IPS-20b (cell line): Measurements from ENCODE around the gene BMI1.

Experiments
- H3K27ac ChIP-seq: one replicate; pipeline ENCODE4 v1.5.1; 2013; ENCODE audit warnings: low read length
- H3K27me3 ChIP-seq: 2 replicates; pipeline ENCODE4 v1.6.1; 2013; ENCODE audit warnings: mild to moderate bottlenecking, low read length, inconsistent platforms; ENCODE audit not compliant: insufficient read depth
- H3K36me3 ChIP-seq: 2 replicates; pipeline ENCODE4 v1.6.1; 2013; ENCODE audit warnings: low read depth, mild to moderate bottlenecking, inconsistent platforms, low read length, moderate library complexity; ENCODE audit not compliant: insufficient read depth
- H3K4me1 ChIP-seq: 2 replicates; pipeline ENCODE4 v1.6.1; 2013; ENCODE audit warnings: mild to moderate bottlenecking, control low read depth, inconsistent platforms, low read length, moderate library complexity; ENCODE audit not compliant: insufficient read depth
- H3K4me3 ChIP-seq: 2 replicates; pipeline ENCODE4 v1.5.1; 2013; ENCODE audit warnings: mild to moderate bottlenecking, low read length, inconsistent platforms
- H3K9ac ChIP-seq: 2 replicates; pipeline ENCODE4 v1.6.1; 2013; ENCODE audit warnings: low read depth, mild to moderate bottlenecking, inconsistent platforms, low read length, moderate library complexity
- H3K9me3 ChIP-seq: 2 replicates; pipeline ENCODE4 v1.6.1; 2013; ENCODE audit warnings: mild to moderate bottlenecking, low read depth, low read length, inconsistent platforms; ENCODE audit not compliant: insufficient read depth

The BMI1 gene

DNA sequence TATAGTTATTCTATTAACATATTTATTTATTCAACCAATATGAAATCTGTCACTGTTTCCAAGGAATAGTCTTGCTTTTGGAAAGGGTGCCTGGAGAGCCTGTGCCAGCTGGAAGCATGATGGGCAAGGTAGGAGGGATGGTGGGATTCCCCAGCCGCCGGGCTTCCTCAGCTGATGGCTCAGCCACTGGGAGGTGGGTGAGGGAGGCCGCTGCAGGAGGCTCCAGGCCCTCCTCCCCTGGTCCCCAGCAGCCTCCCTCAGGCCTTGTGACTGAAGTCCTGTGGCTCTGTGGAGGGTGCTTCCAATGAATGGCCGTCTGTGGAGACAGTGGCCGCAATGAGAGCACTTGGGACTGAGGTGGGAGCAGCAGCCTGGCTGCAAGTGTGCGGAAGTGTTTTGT lies 51.4 kb downstream of the BMI1 start:
- Histone ChIP-seq H3K9me3 (no peaks in the 10 kb centered on the region), H3K4me1 (no peaks in the 10 kb centered on the region), H3K27ac (no peak overlapping the region), H3K4me3 (no peak overlapping the region), H3K36me3 (no peaks in the 10 kb centered on the region), H3K27me3 (no peaks in the 10 kb centered on the region), H3K9ac (no peak overlapping the region)

DNA sequence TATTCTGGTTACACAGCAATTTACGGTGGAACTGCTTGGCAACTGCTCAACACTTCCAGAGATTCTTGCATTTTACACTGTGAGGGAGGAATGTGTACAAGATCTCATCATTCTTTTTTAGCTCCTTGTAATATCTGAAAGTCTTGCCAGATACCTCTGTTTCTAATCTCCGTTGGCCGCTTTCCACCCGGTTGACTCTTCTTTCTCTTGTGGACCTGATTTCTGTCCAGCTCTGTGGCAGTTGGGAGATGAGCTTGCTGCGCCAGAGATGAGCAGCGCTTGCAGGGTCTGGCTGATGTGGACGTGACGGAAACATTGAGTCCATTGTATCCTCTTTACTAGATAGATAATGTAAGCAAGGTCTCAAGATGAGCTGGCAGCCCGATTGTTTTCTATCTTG lies 52.0 kb downstream of the BMI1 start:
- Histone ChIP-seq H3K36me3 (no peaks in the 10 kb centered on the region), H3K9me3 (no peaks in the 10 kb centered on the region), H3K4me1 (no peaks in the 10 kb centered on the region), H3K27me3 (no peaks in the 10 kb centered on the region), H3K27ac (no peak overlapping the region), H3K9ac (no peak overlapping the region), H3K4me3 (no peak overlapping the region)

DNA sequence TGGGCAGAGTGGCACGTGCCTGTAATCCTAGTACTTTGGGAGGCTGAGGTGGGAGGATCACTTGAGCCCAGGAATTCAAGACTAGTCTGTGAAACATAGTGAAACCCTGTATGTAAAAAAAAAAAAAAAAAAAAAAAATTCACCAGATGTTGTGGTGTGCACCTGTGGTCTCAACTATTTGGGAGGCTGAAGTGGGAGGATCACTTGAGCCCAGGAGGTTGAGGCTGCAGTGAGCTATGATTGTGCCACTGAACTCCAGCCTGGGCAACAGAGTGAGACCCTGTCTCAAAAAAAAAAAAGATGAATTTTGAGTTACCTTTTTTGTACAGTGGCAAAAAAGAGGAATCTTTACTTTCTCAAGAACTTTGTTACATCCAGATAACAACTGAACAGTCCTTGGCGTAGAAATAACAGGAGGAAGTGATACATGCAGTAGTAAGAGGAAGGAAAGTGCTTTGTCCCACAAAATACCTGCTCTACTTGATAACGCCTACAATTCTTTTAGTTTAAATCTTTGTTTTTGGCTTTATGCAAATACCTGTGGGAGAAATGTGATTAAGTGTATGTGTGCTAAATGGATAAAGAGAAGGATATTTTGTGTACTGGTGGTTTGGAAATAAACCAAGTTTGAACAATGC lies 53.7 kb downstream of the BMI1 start:
- Histone ChIP-seq H3K4me1 (peaks cover 7% of the 10 kb centered on the region; the same call in 1 of the 2 replicates), H3K4me3 (no peak overlapping the region), H3K9me3 (no peaks in the 10 kb centered on the region), H3K36me3 (no peaks in the 10 kb centered on the region), H3K27ac (no peak overlapping the region), H3K9ac (no peak overlapping the region), H3K27me3 (no peaks in the 10 kb centered on the region)

DNA sequence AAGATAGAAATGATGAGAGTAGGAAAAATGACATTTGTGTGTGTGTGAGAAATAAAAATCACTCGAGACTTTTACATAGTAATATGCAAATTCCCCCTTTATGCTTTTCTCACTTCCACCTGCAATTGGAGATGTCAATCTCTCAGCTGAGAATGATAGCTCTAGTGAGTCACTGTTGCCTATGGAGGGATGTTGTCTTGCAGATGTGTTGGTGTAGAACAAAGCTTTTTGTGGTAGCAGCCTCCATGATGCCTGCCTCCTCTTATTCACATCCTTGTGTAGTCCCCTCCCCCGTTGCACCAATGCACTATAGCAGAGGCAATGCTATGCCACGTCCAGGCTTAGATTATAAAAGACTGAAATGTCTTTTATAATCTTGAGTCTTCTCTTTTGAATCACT lies 58.2 kb downstream of the BMI1 start:
- H3K9me3 ChIP-seq: no peaks in the 10 kb centered on the region
- no peaks in the 10 kb centered on the region for H3K36me3 ChIP-seq
- H3K9ac ChIP-seq: no peak overlapping the region
- no peaks in the 10 kb centered on the region for H3K27me3 ChIP-seq
- peaks cover 7% of the 10 kb centered on the region; the same call in 1 of the 2 replicates for H3K4me1 ChIP-seq
- H3K4me3 ChIP-seq: no peak overlapping the region; the same call in 1 of the 2 replicates
- no peak overlapping the region for H3K27ac ChIP-seq
